OCI-M2 (cell line): ENCODE results near the gene OPN1LW.
A peak's percentile ranks its signal among the peaks of the same experiment; 100 is the strongest.
"Not testable (repeated sequence)": the region's sequence is repeated elsewhere in the genome, so short reads cannot be mapped to it uniquely, and the experiment has no call there.

Experiments
- DNase-seq: peaks from one replicate; lab custom pipeline; 2025; ENCODE audit not compliant: unreplicated experiment; lab: John Stamatoyannopoulos, UW

OPN1LW gene

GRCh38 chrX:154144010-154144409 lies at the start of gene OPN1LW:
Gene OPN1LW (plus strand): TSS chrX:154144243. CDS start chrX:154144284, 41 bp downstream.
- not testable (repeated sequence) for DNase-seq

- no peak for DNase-seq
Observed at GRCh38 chrX:154094833-154095232, 49.2 kb upstream of the OPN1LW start.

DNA sequence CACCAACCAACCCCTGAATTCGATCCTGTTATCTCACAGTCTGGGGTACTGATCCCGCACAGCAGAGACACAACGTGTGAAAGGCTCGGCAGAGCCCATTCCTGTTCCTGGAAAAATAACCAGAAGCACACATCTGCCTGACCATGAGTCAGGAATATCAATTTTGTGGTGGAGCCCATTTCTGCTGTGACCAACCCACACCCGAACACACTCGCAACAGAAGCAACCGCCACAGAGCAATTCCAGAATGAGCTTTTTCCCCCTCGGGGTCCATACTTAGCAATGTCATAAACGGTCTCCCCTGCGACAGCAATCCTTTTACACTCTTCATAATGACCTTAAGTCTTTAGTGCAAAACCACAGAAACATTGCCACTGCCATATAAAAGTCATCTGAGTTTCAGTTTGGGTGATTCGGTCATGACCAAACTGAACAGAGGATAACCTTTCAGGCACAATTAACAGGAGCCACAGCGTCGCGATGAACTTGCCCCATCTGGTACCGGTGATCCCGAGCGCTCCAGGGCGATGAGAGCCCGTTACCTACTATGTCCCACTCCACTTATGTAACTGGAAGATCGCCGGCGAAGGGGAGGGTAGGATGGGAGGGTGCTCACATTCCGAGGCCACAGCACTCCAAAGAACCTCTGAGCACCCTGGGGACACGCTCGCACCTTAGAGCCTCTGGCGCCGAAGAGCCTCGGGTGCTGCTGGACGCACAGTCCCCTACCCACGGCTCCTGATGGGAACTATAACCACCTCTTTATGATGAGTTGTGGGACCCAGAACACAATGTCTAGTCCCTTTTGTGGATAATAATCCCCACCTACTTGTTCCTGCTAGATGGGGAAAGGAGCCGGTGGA lies 47.7 kb upstream of the OPN1LW start:
- no peak for DNase-seq

- no peak for DNase-seq
Observed at GRCh38 chrX:154097003-154097588, 46.9 kb upstream of the OPN1LW start.

DNA sequence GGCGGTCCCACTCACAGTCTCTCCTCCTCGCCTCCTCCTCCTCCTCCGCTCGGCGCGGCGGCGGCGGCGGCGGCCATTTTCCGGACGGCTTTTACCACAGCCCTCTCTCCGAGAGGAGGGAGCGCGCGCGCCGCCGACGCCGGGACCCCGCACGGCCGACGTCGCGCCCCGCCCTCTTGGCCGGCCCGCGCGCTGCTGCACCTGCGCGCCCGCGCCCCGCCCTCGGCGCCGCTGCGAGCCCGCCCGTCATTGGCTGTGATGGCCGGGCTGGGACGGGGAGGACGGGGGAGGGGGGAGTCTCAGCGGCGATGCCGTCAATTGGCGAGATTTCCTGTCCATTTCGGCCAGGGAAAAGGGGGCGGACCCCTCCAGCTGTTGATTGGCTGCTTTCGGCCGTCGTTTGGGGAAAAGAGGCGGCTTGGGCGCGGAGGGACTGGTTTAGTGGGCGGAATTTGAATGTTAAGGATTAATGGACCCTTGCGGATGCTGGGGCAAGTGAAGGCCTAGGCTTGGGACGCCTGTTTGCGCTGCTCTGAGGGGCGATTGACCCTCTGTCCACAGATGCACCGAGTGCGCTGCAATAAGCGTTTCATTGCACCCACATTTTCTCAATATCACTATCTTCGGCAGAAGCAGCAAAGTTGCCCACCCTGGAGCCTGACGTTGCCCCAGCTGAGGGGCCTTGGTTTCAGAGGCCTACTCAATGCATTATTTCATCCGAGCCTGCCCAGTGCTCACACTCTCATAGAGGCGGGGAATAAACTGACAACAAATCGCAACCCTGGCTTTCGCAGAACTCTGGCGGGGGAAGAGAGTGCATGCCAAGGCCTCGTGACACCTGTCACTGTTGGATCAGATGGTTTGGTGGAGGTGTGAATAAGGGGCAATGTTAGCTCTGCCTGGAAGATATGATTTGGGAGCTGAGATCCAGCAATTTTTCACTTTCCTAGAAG lies 46.2 kb upstream of the OPN1LW start, which contains the start of gene MECP2:
TSS of gene MECP2 (minus strand) at position 129 of the 953 bp plus-strand sequence.
- DNase-seq = peak; percentile 26

GRCh38 chrX:154098551-154098950 lies 45.5 kb upstream of the OPN1LW start:
- no peak for DNase-seq

GRCh38 chrX:154113729-154114128 lies 30.3 kb upstream of the OPN1LW start:
- no peak for DNase-seq

GRCh38 chrX:154114652-154115051 lies 29.4 kb upstream of the OPN1LW start:
- DNase-seq = no peak

DNA sequence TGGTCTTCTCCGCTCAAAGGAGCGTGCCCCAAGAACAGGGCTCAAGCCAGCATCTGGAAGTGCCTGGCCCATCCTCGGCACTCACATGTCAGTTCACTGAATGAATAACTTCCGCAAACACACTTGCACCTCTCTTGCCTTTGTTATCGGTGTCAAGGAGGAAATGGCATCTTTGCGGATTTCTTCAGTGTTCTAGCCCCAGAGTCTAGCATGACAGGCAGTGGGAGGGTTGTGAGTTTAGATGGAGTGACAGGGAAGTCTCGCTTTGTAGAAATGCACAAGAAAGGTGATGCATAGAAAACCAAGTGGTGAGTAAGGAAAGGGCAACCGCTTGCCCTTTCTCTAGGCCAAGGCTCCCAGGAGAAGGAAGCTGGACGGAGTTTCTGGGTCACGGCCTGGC lies 29.0 kb upstream of the OPN1LW start:
- DNase-seq = no peak

DNA sequence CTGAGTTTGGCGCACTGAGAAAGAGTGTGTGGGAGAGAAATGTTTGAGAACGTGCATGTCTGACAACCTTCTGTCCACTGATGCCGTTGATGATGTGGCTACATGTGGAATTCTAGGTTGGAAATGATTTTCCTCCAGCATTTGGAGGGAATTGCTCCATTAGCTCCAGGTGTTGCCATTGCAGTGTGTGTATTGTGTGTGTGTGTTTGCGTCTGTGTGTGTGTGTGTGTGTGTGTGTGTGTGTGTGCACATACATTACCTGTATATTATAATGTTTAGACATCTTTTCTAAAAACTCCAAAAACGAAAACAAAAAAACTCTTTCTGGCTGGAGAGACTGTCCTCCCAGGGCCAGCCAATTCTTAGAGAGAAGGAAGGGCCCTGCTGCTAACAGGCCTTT lies 28.3 kb upstream of the OPN1LW start:
- DNase-seq = no peak

GRCh38 chrX:154116426-154117211 lies 27.4 kb upstream of the OPN1LW start:
- DNase-seq = no peak

DNA sequence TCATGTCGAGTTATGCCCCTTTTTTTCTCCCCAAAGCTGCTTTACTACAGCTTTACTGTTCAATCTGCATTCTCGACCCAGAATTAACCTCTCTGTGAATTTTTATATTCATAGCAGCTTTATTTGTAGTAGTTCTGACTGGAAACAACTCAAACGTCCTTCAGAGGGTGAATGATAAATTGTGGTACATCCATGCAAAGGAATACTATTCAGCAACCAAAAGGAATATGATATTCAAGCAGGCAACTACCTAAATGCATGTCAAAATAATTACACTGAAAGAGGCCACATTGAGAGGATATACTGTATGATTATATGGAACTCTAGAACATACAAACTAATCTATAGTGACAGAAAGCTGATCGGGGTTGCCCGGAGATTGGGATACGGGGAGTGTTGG lies 26.5 kb upstream of the OPN1LW start:
- DNase-seq = no peak

DNA sequence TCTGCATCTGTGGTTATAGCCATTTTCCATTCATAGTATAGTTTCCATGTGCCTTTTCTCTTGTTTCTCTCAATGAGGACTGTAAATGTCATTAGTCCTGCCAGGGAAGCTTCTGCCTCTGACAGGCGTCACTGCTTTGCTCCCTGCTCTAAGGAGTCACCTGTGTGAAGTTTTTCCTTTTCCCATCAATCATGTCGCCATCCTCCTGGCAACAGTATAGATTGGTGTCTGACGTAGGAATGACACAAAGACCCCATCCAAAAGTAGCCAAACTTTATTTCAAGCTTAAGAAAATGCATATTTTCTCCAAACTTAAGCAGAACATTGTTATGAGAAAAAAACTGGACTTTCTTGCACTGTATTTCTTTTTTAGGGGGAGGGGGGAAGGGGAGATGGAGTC lies 23.5 kb upstream of the OPN1LW start:
- DNase-seq = no peak

GRCh38 chrX:154121207-154121606 lies 22.8 kb upstream of the OPN1LW start:
- no peak for DNase-seq

- no peak for DNase-seq
Observed at GRCh38 chrX:154121961-154122360, 22.1 kb upstream of the OPN1LW start.

DNA sequence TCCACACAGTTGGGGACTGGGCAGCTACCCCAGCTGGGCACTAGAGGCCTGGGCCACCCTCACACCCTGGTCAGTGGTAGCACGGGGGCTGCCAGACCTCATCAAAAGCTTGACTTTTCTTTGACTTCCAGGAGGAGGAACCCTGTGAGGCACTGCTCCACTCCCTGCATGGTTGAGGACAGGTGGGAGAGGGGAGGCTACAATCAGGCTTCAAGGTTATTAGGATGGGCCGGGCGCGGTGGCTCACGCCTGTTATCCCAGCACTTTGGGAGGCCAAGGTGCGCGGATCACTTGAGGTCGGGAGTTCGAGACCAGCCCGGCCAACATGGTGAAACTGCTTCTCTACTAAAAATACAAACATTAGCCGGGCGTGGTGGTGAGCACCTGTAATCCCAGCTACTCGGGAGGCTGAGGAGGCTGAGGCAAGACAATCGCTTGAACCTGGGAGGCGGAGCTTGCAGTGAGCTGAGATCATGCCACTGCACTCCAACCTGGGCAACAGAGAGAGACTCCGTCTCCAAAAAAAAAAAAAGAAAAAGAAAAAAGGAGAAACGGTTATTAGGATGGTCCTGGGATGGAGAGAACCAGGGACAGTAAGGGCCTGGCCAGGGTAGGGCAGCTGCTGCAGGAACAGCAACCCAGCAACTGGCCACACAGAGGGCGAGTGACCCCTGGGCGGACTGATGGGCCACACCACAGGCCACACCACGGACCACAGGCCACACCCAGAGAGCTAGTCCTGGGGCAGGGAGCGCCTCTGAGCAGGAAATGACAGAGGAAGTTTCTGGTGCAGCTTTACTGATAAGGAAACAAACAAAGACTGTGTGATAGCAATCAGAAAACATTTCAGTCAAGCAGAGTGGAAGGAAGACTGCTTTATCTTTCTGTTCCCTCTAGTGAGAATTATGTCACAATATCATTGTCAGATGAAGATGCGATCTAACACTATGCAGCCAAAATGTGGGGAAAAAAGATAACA lies 20.5 kb upstream of the OPN1LW start:
- DNase-seq = peak; percentile 4

DNA sequence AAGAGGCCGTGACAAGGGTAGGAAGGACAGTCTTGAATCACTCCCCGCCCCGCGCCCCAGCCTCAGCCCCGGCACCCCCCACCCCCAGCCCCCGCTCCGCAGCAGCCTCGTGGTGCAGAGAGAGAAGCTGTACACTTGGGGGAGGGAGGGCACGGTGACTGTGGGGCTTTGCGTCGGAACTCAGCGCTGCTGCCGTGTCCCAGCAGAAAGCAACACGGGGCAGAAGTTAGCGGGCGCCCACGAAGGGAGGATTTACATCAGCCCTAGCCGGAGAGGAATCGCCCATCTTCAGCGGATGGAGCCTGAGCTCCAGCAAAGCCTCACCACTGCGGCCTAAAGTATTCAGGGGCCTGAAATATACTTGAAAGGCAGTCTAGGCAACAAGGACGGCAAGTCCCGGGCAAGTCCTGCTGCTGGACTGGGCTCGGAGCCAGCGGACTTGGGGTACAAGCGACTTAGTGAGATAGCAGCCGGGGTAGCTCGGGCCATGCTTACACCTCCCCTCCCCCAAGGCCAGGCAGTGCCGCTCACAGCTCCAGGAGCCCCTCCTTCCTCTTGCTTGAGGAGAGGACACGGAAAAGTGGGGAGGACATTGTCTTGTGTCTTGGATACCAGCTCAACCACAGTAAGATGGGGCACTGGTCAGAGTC lies 18.5 kb upstream of the OPN1LW start:
- no peak for DNase-seq

DNA sequence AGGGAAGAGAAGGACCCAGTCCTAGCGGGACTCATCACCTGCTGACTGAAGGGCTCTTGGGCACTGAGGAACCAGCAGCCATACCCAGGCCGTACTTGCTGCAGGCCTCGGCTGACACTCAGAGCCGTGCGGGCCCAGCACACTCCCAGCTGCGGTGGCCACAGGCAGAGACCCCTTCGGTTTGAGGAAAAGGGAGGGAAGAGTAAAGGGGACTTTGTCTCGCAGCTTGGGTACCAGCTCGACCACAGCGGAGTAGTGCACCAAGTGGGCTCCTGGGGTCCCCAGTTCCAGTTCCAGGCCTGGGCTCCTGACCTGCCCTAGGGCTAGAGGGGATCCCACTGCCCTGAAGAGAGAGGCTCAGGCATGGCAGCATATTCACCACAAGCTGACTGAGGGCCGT lies 17.9 kb upstream of the OPN1LW start:
- no peak for DNase-seq

GRCh38 chrX:154131955-154132354 lies 12.1 kb upstream of the OPN1LW start:
- no peak for DNase-seq
